HCEC 1CT (cell line): ENCODE results near the gene CYYR1.

ENCODE experiments used
- DNase-seq: peaks from one replicate; pipeline ENCODE4 v3.0.0-alpha.2; 2017

The CYYR1 gene

GRCh38 chr21:26572702-26573381, at the start of gene CYYR1:
Gene CYYR1, minus strand, starts transcription at chr21:26573286. Its CDS starts 346 bp downstream, at chr21:26572940.
- no peak for DNase-seq

DNA sequence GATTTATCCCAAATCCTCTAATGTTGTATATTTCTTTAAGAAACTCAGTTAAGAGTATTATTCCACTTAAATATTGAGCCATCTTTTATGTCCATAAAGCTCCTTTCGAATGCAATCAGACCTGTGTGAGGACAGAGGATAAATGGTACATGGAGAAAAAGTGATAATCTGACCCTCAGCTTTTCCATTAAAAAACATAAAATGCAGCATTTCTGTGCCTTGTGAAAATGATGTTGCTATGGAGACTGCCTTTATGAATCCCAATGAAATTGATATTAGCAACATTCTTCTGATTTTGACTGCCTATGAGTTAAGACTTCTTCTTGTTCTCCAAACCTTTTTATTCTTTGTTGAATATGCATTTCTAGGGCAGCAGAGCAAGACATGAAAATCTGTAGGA, 44.1 kb upstream of the CYYR1 start:
- no peak for DNase-seq

GRCh38 chr21:26614251-26614650, 41.2 kb upstream of the CYYR1 start:
- no peak for DNase-seq

DNA sequence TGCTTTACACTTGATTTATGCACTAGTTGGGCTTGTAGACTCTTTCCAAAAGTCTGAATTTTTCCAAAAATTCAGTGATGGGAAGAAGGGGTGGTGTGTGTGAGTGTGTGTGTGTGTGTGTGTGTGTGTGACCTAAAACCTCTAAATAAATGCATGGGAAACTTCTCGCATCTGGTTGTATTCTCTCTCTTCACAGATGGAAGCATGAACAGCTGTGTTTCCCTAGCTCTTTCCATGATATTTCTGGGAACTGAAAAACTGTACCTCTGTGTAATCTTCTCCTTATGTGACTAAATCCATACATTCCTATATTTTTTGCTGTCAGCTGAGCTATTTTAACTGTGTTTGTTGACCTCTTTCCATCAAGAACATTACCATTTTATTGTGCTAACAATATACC, 26.2 kb upstream of the CYYR1 start:
- DNase-seq: no peak

DNA sequence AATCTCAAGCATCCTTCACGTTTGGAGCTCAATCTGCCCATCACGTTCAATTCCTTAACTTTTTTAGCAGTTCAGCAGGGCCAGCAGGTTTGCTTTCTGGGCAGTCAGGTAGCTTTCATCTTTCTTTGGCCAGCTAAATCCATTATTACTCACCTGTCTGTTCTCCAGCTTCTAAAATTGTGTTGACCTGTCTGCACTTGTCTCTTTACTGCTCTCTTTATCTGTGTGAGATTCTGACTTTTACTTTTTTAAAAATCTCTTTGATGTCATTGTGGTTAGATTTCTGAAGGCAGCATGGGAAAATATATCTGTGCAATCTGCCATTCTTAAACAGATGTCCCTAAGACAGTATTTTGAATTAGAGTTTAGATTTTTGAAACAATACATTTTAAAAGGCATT, 24.9 kb upstream of the CYYR1 start:
- DNase-seq: no peak

GRCh38 chr21:26597031-26597430, 23.9 kb upstream of the CYYR1 start:
- DNase-seq: no peak

GRCh38 chr21:26595971-26596370, 22.9 kb upstream of the CYYR1 start:
- DNase-seq: no peak

DNA sequence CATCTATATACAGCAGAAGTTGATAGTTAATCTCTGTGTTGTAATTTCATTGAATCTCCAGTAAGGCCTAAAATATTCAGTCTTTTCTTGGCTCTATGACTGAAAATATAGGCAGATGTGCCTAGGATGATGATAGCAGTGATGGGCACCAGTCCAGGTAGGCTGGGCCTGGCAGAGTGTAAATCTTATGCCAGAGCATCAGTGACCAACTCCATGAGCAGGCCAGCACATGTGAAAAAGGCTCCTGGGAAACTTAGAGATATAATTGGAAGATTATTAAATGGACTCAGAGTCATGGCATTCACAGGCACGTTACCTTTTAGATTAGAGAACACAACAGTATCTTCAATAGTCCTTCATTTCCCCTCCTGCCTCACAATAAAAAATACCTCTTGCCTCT, 20.7 kb upstream of the CYYR1 start:
- no peak for DNase-seq

- no peak for DNase-seq
These were observed 18.5 kb upstream of the CYYR1 start for GRCh38 chr21:26591543-26591942.

GRCh38 chr21:26588446-26588845, 15.4 kb upstream of the CYYR1 start:
- no peak for DNase-seq

DNA sequence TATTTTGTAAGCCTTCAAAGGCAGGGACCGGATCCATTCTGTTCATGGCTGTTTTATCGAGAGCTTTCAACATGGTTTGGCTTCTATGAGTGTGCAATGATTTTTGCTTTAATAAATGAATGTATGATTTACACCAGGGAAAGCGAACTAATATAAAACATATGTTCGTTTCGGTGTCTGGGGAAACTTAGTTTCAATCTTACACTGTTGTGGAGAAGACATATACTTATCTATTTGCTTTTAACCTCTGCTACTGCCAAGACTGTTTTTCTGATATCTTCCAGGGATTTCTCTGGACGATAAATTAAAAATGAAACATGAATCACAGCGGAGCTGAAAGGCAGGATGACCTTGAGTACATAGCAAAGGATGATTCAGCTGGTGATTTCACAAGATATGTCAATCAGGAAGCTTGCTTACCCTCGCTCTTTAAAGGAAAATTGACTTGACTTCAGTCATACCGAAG, 14.7 kb upstream of the CYYR1 start:
- DNase-seq: peak; percentile 76

DNA sequence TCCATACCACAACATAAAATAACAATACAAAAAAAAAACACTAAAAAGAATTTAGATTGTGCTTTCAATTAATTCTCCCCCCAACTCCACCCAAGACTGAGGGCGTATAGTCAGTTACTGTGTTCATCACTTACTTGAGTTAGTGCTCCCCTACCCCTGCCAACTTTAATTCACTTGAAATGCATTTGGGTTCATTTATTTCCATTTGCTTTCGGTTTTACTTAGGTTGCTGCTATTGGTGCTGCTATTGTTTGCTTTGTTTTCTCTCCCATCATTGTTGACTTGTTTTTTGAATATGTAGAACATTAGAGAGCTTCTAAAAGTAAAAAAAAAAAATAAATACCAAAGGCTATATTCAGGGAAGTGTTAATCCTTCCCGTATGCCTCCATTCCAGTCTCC, 10.7 kb upstream of the CYYR1 start:
- DNase-seq: no peak

DNA sequence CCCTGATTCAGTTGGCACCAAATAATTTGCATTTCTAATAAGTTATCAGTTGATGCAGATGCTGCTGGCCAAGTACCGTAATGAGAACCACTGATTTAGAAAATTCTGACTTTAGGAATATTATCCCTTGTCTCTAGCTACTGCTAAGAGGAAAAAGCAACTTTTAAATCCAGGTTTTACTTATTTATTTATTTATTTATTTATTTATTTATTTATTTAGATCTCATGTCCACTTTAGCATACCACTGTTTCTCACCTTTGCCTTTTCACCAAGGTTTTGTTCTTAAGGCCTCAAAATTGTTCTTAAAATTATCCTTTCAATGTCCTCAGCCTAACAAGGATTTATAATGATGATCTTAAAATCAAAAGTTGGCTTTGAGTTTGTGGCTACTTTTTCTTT, 8.7 kb upstream of the CYYR1 start:
- DNase-seq: no peak

GRCh38 chr21:26572076-26572701, 897 bp downstream of the CYYR1 start:
- DNase-seq: no peak

DNA sequence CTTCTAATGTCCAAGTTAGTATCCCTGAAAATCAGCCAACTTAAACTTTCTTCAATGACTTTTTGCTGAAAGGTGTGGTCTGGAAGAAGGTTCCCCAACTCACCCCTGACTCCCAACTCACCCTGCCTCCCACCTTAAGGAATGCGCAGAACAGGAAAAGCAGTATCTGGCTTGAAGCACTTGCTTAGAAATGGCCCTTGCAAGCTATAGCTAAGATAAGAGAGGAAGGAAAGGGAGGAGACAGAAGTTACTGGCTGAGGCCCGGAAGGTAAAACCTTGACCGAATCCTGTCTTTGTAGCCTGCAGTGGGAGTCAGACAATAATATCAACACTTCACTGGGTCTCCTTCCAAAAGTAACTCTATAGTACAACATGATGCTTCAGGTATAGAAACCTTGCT, 2.9 kb downstream of the CYYR1 start:
- DNase-seq: no peak

DNA sequence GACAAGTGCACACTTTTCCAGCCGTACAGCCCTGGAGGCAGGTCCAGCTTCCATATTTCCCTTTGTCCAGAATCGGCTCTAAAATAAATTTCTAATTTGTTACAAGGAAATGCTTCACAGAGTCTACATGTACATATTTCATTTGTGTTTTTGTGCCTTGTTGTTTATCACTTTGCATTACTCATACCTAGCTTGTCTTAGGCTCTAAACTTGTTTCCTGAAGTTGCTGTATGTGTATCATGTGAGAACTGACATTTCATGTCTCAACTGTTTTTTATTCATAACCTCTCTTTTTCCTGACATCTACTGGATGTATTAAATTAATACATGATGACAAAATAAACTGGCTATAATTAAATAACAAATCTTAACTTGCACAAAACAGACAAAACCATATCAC, 7.5 kb downstream of the CYYR1 start:
- DNase-seq: no peak

GRCh38 chr21:26565111-26565510, 8.0 kb downstream of the CYYR1 start:
- DNase-seq: no peak

GRCh38 chr21:26563856-26564503, 9.1 kb downstream of the CYYR1 start:
- no peak for DNase-seq

DNA sequence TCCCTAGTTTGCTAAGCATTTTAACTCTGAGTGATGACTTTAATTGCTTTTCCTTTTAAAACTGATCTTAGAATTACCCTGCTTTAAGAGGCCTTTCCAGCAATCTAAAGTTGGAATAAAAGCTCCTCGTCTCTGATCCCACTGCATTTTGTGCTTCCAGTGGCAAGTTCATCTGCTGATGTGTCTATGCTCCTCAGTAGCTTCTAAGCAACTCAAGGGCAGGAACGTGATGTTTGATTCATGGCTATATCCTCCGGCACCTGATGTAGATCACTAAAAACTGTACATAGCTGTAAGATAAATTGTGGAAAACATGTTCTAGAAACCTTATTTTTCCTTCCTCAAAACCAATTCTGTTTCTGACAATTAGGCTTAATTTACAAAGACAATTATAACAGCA, 12.5 kb downstream of the CYYR1 start:
- DNase-seq: no peak

- DNase-seq: no peak
These were observed 14.0 kb downstream of the CYYR1 start for GRCh38 chr21:26559099-26559498.

DNA sequence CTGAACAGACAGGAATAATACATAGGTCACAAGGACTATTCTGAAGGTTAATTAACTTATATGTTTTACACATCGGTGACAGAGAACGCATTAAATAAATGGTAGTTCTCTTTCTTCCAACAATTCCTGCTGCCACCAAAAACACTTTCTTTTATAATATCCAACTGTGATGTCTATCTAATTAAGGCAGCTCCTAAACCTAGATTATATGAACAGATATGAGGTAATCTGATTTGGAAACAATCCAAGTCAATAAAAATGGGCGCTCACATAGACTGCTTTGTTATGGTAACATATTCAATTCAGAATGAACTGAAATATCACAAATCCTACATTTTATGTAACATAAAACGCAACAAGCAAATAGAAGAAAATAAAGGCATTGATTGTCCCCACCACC, 16.0 kb downstream of the CYYR1 start:
- no peak for DNase-seq

- no peak for DNase-seq
These were observed 17.4 kb downstream of the CYYR1 start for GRCh38 chr21:26555540-26556146.

DNA sequence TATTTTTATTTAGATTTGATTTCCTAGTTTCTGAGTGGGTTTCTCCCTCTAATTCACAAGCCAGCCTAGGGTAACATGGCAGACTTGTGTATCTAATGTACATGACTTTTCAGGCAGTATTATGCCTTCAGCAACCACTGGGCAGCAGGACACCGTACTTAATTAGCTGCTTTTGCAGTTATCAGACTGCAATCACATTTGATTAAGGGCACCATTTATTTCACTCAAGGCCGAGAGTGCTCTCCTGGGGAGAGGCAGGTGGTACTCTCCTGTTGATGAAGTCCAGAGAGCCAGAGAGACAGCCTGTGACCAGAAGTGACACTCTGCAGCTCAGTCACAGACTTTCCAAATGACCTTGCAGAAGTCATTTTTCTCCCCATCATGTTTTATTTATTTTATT, 18.7 kb downstream of the CYYR1 start:
- no peak for DNase-seq

DNA sequence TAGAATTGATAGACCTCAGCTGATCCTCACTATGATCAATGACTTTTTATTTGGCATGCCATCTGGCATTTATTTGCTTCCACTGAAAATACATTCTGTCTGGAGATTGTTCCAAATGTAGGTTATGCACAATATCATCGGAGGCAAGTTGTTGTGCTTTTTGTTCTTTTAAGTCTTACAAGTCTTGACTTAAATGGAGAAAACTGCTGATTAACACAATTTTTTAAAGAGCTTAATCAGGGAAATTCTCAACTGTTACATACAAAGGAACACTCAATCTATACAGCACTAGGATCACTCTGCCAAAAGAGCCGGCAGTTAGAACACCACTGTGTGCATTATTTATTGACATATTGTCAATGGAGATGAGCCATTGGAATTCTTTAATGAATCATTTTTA, 19.2 kb downstream of the CYYR1 start:
- DNase-seq: no peak
